Measurements from ENCODE around the gene KLF6. TPM values are rescaled to one million over a fixed set of nuclear protein-coding genes. Genes with fewer than 3 reads are reported as not detected.

The KLF6 gene
- total RNA-seq (100 to 1,000 TPM; 171 to 384 TPM), polyA plus RNA-seq (100 to 1,000 TPM in 1 of 2 donors, 10 to 100 TPM in 1; 44.2 to 160 TPM)
- long read RNA-seq, donor 1, full-length matches to known transcripts = 1,668 of 1,888 reads
- long read RNA-seq, donor 1, partial matches to known transcripts = 55 of 1,888 reads
- long read RNA-seq, donor 1, other reads (novel, unspliced or antisense) = 165 of 1,888 reads
- long read RNA-seq, donor 2, full-length matches to known transcripts = 98 of 149 reads
- long read RNA-seq, donor 2, partial matches to known transcripts = 11 of 149 reads
- long read RNA-seq, donor 2, other reads (novel, unspliced or antisense) = 40 of 149 reads

DNA sequence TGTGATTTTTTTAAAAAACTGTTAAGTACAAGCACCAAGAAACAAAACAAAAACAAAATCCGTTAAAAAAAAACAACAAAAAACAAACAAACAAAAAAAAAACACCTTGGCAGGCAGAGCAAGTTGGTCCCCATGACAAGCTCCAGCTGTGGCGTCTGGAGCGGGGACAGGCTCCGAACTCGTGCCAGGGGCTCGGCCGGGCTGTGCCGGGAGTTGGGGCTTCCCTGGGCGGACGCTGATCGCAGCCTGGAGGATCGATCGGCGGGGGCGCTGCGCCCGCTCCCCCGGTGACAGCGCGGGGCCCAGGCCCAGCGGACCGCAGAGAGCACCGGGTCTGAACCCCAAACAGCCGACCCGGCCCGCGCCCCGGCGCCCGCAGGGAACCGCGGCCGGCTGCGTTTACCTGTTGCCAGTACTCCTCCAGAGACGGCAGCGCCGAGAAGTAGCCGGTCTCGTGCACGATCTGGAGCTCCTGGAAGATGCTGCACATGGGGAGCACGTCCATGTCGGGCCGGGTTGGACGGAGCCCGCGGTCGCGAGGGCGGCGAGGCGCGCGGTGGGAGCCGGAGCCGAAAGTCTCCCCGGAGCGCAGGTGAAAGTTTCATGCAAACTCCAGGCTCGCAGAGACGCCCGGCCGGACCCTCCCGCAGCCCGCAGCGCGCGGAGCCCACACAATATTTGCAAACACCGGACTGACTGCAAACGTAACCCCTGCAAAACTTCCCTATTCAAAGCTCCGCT lies at the start of gene KLF6:
KLF6 (minus strand) TSS at position 700 of the 741 bp plus-strand sequence; CDS start at position 505, 195 bp downstream.
- 0% methylated on average over 66 to 69 of the region's 69 CpGs for WGBS, 2 donors
- Histone ChIP-seq H3K36me3 (ENCODE audit: control insufficient read depth in 1 of 2, insufficient read depth in 2 of 2, low read length in 1 of 2) (peaks cover 0 to 14% of the 10 kb centered on the region in 2 donors), H3K9me3 (ENCODE audit: control insufficient read depth, low read length) (no peaks in the 10 kb centered on the region), H3K4me1 (ENCODE audit: control insufficient read depth in 1 of 2, insufficient read depth in 2 of 2, low read length in 2 of 2) (peaks cover 0 to 2% of the 10 kb centered on the region in 2 donors), H3K27ac (ENCODE audit: low read depth in 1 of 2, low read length in 2 of 2) (peak within 1 kb of the TSS; percentile 100), H3K4me3 (ENCODE audit: low read length in 2 of 2) (peak within 1 kb of the TSS; percentile 92 to 100), H3K27me3 (ENCODE audit: control insufficient read depth in 1 of 2, insufficient read depth in 2 of 2, low read length in 1 of 2) (no peaks in the 10 kb centered on the region)
- ATAC-seq (ENCODE audit: low FRiP score) (peak; percentile 2), DNase-seq (peak in 1 of 2 donors; percentile 80)
- intact Hi-C loops (cut with DNase I) = loop anchor here (2.0 to 10.0 kb wide), 10 partner anchors 68 to 983 kb away; no protein-coding TSS in a partner anchor

DNA sequence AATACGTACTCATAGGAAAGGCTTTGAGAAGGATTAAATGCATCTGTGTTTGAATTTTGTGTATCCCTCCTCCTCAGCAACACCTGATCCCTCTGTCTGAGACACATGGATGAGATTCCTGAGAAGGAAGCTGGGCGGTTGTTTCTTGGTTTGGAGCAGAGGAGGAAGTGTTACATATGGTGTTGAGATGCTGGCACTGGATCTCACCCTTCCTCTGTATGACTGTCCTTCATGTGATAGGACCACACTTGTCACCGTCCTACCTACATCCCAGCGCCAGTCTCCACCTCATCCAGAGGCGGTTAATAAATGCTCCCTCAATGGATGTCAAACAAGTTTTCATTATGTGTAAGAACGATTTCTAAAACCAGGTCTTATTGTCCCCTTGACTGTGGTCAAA lies 49.4 kb upstream of the KLF6 start:
- DNase-seq (no peak), ATAC-seq (ENCODE audit: low FRiP score) (no peak)
- intact Hi-C loops (cut with DNase I) = no loop called here
- H3K27ac ChIP-seq (ENCODE audit: low read depth in 1 of 2, low read length in 2 of 2) = no peak overlapping the region
- no peaks in the 10 kb centered on the region for H3K9me3 ChIP-seq (ENCODE audit: control insufficient read depth, low read length)
- no peaks in the 10 kb centered on the region for H3K27me3 ChIP-seq (ENCODE audit: control insufficient read depth in 1 of 2, insufficient read depth in 2 of 2, low read length in 1 of 2)
- WGBS, 2 donors = 98% methylated on average over 6 of the region's 6 CpGs
- H3K36me3 ChIP-seq (ENCODE audit: control insufficient read depth in 1 of 2, insufficient read depth in 2 of 2, low read length in 1 of 2) = no peaks in the 10 kb centered on the region
- H3K4me3 ChIP-seq (ENCODE audit: low read length in 2 of 2) = no peak overlapping the region
- peaks cover under 1 to 7% of the 10 kb centered on the region in 2 donors for H3K4me1 ChIP-seq (ENCODE audit: control insufficient read depth in 1 of 2, insufficient read depth in 2 of 2, low read length in 2 of 2)

DNA sequence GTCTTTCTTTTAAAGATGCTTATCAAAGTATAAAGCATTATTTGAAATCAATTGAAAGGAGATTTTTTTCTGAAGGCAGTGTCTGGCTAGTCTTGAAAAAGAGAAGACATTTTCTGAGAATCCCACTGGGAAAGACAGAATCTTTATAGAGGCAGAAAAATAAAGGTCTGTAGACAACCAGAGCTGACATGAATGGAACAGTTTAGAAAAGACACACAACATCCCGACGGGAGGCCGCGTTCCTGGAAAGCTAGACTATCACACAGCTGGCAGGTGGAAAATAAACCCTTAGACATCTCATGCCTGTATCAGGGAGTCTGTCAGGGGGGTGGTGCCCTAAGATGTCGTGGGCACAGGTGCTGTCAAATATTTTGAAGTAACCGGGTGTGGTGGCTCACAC lies 48.0 kb upstream of the KLF6 start:
- H3K27ac ChIP-seq (ENCODE audit: low read depth in 1 of 2, low read length in 2 of 2) = no peak overlapping the region
- no peaks in the 10 kb centered on the region for H3K9me3 ChIP-seq (ENCODE audit: control insufficient read depth, low read length)
- ATAC-seq (ENCODE audit: low FRiP score) = no peak
- DNase-seq = no peak
- intact Hi-C loops (cut with DNase I) = no loop called here
- no peak overlapping the region for H3K4me3 ChIP-seq (ENCODE audit: low read length in 2 of 2)
- 96% methylated on average over 6 of the region's 6 CpGs for WGBS, 2 donors
- H3K27me3 ChIP-seq (ENCODE audit: control insufficient read depth in 1 of 2, insufficient read depth in 2 of 2, low read length in 1 of 2) = no peaks in the 10 kb centered on the region
- peaks cover 2 to 7% of the 10 kb centered on the region in 2 donors for H3K4me1 ChIP-seq (ENCODE audit: control insufficient read depth in 1 of 2, insufficient read depth in 2 of 2, low read length in 2 of 2)
- no peaks in the 10 kb centered on the region for H3K36me3 ChIP-seq (ENCODE audit: control insufficient read depth in 1 of 2, insufficient read depth in 2 of 2, low read length in 1 of 2)

DNA sequence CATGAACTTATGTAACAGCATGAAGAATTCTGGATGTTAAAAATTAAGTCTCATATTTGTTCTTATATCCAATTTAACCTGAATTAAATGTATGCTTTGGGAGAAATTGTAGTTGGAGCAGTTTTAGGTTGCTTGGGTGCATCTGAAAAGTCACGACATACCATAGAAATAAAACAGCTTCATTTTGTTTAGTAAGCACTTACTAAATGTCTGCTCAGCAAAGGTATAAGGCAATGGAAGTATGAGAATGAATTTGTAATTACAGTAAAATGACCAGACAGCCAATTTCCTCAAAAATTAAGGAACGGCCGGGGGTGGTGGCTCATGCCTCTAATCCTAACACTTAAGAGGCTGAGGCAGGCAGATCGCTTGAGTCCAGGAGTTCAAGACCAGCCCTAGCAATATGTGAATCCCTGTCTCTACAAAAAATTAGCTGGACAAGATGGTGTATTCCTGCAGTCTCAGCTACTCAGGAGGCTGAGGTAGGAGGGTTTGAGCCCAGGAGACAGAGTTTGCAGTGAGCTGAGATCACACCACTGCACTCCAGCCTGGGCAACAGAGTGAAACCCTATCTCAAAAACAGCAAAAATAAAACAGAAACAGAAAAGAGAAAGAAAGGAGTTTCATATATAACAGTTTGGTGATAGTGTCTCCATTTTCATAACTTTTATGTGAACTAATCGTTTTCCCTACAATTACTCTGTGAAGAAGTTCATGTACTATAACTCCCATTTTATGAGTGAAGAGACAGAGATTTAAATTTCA lies 47.2 kb upstream of the KLF6 start:
- Histone ChIP-seq H3K36me3 (ENCODE audit: control insufficient read depth in 1 of 2, insufficient read depth in 2 of 2, low read length in 1 of 2) (no peaks in the 10 kb centered on the region), H3K4me1 (ENCODE audit: control insufficient read depth in 1 of 2, insufficient read depth in 2 of 2, low read length in 2 of 2) (peaks cover 2 to 7% of the 10 kb centered on the region in 2 donors), H3K9me3 (ENCODE audit: control insufficient read depth, low read length) (no peaks in the 10 kb centered on the region), H3K27me3 (ENCODE audit: control insufficient read depth in 1 of 2, insufficient read depth in 2 of 2, low read length in 1 of 2) (no peaks in the 10 kb centered on the region), H3K4me3 (ENCODE audit: low read length in 2 of 2) (no peak overlapping the region), H3K27ac (ENCODE audit: low read depth in 1 of 2, low read length in 2 of 2) (no peak overlapping the region)
- ATAC-seq (ENCODE audit: low FRiP score) = no peak
- WGBS, 2 donors = 90 to 96% methylated on average over 5 of the region's 5 CpGs
- intact Hi-C loops (cut with DNase I) = no loop called here
- DNase-seq = no peak

DNA sequence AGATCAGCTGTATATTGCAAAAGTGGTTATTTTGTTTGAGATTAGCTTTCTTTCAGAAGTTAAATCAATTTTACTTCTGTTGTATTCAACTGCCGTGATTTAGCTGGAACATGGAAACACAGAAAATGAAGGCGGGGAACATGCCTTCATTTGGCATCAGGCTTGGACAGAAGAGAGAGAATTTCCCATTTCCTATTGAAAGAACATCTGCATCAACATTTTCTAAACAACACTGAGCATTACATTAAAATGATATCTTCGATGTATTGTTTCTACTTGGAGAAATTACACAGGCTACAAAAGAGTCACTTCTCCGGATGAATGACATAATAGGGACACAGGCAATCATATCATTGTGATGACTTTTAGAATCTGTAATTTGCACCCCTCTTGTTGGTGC lies 46.6 kb upstream of the KLF6 start:
- Histone ChIP-seq H3K36me3 (ENCODE audit: control insufficient read depth in 1 of 2, insufficient read depth in 2 of 2, low read length in 1 of 2) (no peaks in the 10 kb centered on the region), H3K9me3 (ENCODE audit: control insufficient read depth, low read length) (no peaks in the 10 kb centered on the region), H3K4me1 (ENCODE audit: control insufficient read depth in 1 of 2, insufficient read depth in 2 of 2, low read length in 2 of 2) (peaks cover 2 to 7% of the 10 kb centered on the region in 2 donors), H3K4me3 (ENCODE audit: low read length in 2 of 2) (no peak overlapping the region), H3K27me3 (ENCODE audit: control insufficient read depth in 1 of 2, insufficient read depth in 2 of 2, low read length in 1 of 2) (no peaks in the 10 kb centered on the region), H3K27ac (ENCODE audit: low read depth in 1 of 2, low read length in 2 of 2) (no peak overlapping the region)
- 72 to 73% methylated on average over 4 of the region's 4 CpGs for WGBS, 2 donors
- intact Hi-C loops (cut with DNase I) = no loop called here
- DNase-seq = no peak
- no peak for ATAC-seq (ENCODE audit: low FRiP score)

DNA sequence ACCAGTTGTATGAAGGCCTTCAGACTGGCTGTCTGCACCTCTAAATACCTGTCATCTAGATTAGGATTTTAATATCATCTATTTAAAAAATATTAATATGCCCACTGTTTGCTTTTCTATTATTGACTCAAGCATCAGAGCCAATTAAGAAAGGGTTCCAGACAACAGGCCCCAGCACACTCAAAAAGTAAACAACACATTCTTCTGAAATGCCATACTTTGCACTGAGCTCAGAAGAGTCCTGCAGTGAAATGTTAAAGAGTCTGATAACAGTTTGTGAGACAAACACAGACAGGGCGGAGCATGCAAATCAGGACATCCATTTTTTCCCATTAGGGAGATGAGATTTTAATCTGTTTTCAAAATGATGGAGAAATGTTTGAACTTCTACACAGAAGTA lies 45.9 kb upstream of the KLF6 start:
- Histone ChIP-seq H3K4me1 (ENCODE audit: control insufficient read depth in 1 of 2, insufficient read depth in 2 of 2, low read length in 2 of 2) (peaks cover 2 to 7% of the 10 kb centered on the region in 2 donors), H3K27ac (ENCODE audit: low read depth in 1 of 2, low read length in 2 of 2) (no peak overlapping the region)
- WGBS, 2 donors = 74 to 79% methylated on average over 1 of the region's 1 CpG

DNA sequence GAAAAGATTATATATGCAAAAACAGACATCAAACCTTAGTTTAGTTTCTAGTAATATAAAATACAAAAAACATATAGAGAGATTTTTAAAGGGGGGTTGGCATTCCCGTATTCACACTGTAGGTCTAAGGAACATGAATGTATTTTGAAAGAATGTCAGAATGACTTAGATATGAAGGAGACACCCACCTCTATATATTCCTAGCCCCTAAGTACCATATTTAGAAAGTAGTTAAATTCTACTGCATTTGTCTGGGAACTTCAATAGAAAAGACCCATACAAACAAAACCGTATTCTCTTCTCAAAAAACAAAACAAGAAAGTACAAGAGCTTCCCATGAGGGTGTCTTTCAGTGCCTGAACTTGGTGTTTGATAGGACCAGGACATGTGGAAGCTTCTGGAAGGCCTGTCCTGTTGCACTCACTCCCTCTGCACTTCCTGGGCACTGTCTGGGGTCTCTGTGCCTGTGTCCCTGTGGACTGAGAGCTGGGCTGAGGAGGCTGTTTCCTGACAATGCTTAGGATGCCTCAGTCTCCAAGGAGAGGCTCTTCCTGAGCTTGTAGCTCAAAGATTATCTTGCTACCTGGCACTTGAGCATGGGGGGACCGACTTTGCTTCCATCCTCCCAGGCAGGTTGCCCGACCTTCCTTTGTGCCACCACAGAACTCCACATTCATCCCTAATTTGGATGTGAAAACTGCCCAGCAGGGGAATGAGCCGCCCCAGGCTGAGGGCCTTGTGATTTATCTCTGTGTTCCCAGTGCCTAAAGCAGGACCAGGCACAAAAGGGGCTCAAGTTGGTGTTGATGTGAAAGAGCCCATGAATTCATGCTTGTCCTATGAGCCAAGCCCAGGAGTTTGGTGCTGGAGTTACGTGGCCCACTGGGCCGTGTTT lies 44.4 kb upstream of the KLF6 start:
- Histone ChIP-seq H3K27me3 (ENCODE audit: control insufficient read depth in 1 of 2, insufficient read depth in 2 of 2, low read length in 1 of 2) (no peaks in the 10 kb centered on the region), H3K27ac (ENCODE audit: low read depth in 1 of 2, low read length in 2 of 2) (peak overlapping the region in 1 of 2 donors; percentile 71), H3K9me3 (ENCODE audit: control insufficient read depth, low read length) (no peaks in the 10 kb centered on the region), H3K36me3 (ENCODE audit: control insufficient read depth in 1 of 2, insufficient read depth in 2 of 2, low read length in 1 of 2) (no peaks in the 10 kb centered on the region), H3K4me3 (ENCODE audit: low read length in 2 of 2) (no peak overlapping the region), H3K4me1 (ENCODE audit: control insufficient read depth in 1 of 2, insufficient read depth in 2 of 2, low read length in 2 of 2) (peaks cover 2 to 7% of the 10 kb centered on the region in 2 donors)
- intact Hi-C loops (cut with DNase I) = no loop called here
- 33 to 38% methylated on average over 7 of the region's 7 CpGs for WGBS, 2 donors
- ATAC-seq (ENCODE audit: low FRiP score) (no peak), DNase-seq (no peak)

More for the DNA sequence above, 45.9 kb upstream of the KLF6 start:
- Histone ChIP-seq H3K36me3 (ENCODE audit: control insufficient read depth in 1 of 2, insufficient read depth in 2 of 2, low read length in 1 of 2) (no peaks in the 10 kb centered on the region), H3K4me3 (ENCODE audit: low read length in 2 of 2) (no peak overlapping the region), H3K27me3 (ENCODE audit: control insufficient read depth in 1 of 2, insufficient read depth in 2 of 2, low read length in 1 of 2) (no peaks in the 10 kb centered on the region), H3K9me3 (ENCODE audit: control insufficient read depth, low read length) (no peaks in the 10 kb centered on the region)
- DNase-seq = no peak
- intact Hi-C loops (cut with DNase I) = no loop called here
- no peak for ATAC-seq (ENCODE audit: low FRiP score)
